Keratinocyte (primary cell): Measurements from ENCODE around the gene TARBP1.

Experiments
- EZH2 ChIP-seq: IDR thresholded peaks from one replicate; pipeline ENCODE4 v1.6.1; 2012; ENCODE audit warnings: inconsistent platforms, mild to moderate bottlenecking, low read length, moderate library complexity
- TF ChIP-seq, protein P1 (sequence below), 3 experiments: IDR thresholded peaks in 1 of 3; conservative IDR thresholded peaks in 1 of 3; optimal IDR thresholded peaks in 1 of 3; 2 replicates in 2 of 3; 3 replicates in 1 of 3; pipeline versions ENCODE3 to v1.5.1; 2011; ENCODE audit warnings: low read length in 3 of 3, mild to moderate bottlenecking in 3 of 3, moderate library complexity in 2 of 3, control low read depth in 1 of 3, inconsistent platforms in 1 of 3; ENCODE audit not compliant: insufficient read depth in 2 of 3; ENCODE audit errors: extremely low read depth in 1 of 3

- no peak for TF ChIP-seq EZH2
- TF ChIP-seq, protein P1, sequence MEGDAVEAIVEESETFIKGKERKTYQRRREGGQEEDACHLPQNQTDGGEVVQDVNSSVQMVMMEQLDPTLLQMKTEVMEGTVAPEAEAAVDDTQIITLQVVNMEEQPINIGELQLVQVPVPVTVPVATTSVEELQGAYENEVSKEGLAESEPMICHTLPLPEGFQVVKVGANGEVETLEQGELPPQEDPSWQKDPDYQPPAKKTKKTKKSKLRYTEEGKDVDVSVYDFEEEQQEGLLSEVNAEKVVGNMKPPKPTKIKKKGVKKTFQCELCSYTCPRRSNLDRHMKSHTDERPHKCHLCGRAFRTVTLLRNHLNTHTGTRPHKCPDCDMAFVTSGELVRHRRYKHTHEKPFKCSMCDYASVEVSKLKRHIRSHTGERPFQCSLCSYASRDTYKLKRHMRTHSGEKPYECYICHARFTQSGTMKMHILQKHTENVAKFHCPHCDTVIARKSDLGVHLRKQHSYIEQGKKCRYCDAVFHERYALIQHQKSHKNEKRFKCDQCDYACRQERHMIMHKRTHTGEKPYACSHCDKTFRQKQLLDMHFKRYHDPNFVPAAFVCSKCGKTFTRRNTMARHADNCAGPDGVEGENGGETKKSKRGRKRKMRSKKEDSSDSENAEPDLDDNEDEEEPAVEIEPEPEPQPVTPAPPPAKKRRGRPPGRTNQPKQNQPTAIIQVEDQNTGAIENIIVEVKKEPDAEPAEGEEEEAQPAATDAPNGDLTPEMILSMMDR (optimal IDR thresholded peaks at IDR 0.05 in 1 of 3, IDR thresholded peaks at IDR 0.05 in 1 of 3, conservative IDR thresholded peaks at IDR 0.05 in 1 of 3; ENCODE audit: extremely low read depth in 1 of 3, insufficient read depth in 2 of 3, low read length in 3 of 3) = no peak
Observed at GRCh38 chr1:234388094-234388493, 90.9 kb downstream of the TARBP1 start.
